Gastrocnemius medialis (tissue), 4 donors: ENCODE measurements around the gene GNG2. TPM values are rescaled to one million over a fixed set of nuclear protein-coding genes. Genes with fewer than 3 reads are reported as not detected.
A peak's percentile ranks its signal among the peaks of the same experiment; 100 is the strongest.

ENCODE experiments used
- ATAC-seq, 2 donors: fragments of 150-250 bp; one replicate each; pipeline ENCODE4 v1.9.1; 2016
- DNase-seq, 2 donors: peaks; one replicate each; pipeline ENCODE4 v3.0.0-alpha.2; 2019
- H3K27ac ChIP-seq, 4 donors: fragments of 200-600 bp; sonication (generic); 1 replicate in 1 of 4; 2 replicates in 3 of 4; pipeline ENCODE4 v1.5.1; 2016 to 2018; ENCODE audit warnings: mild to moderate bottlenecking in 2 of 4, moderate library complexity in 1 of 4
- H3K27me3 ChIP-seq, 3 donors: fragments of 200-600 bp; sonication (generic) in 2 of 3; 1 replicate in 1 of 3; 2 replicates in 2 of 3; pipeline versions ENCODE4 v1.5.1 to v1.6.0; 2016 to 2019; ENCODE audit warnings: mild to moderate bottlenecking in 1 of 3, moderate library complexity in 1 of 3
- H3K36me3 ChIP-seq, 2 donors: fragments of 200-600 bp; sonication (generic) in 1 of 2; one replicate each; pipeline ENCODE4 v1.5.1; 2017 to 2018
- H3K4me1 ChIP-seq, 2 donors: fragments of 200-600 bp; sonication (generic) in 1 of 2; one replicate each; pipeline ENCODE4 v1.5.1; 2016 to 2017; ENCODE audit warnings: mild to moderate bottlenecking in 2 of 2
- H3K4me3 ChIP-seq, 4 donors: fragments of 200-600 bp; sonication (generic) in 3 of 4; 1 replicate in 1 of 4; 2 replicates in 3 of 4; pipeline ENCODE4 v1.5.1; 2016 to 2019; ENCODE audit warnings: mild to moderate bottlenecking in 2 of 4
- H3K9me3 ChIP-seq, 3 donors: fragments of 200-600 bp; sonication (generic) in 2 of 3; 1 replicate in 1 of 3; 2 replicates in 2 of 3; pipeline ENCODE4 v1.5.1; 2016 to 2019
- CTCF ChIP-seq, 5 experiments: fragments of 450-650 bp in 3 of 5; fragments of 200-600 bp in 2 of 5; sonication (generic) in 2 of 5; IDR thresholded peaks in 4 of 5; conservative IDR thresholded peaks in 1 of 5; 1 replicate in 4 of 5; 2 replicates in 1 of 5; pipeline ENCODE4 v1.5.1; 2016 to 2019; ENCODE audit warnings: antibody characterized with exemption in 5 of 5, mild to moderate bottlenecking in 3 of 5, moderate library complexity in 3 of 5
- POLR2A ChIP-seq, 2 donors: fragments of 450-650 bp; IDR thresholded peaks; one replicate each; pipeline ENCODE4 v1.6.1; 2017; ENCODE audit warnings: antibody characterized with exemption in 2 of 2, mild to moderate bottlenecking in 2 of 2, moderate library complexity in 2 of 2
- in situ Hi-C, 4 donors: fragments of 200-750 bp; cut with MboI; loops; one replicate each; pipeline versions ENCODE4 v1.15.0 to v1.8.0; 2017; ENCODE audit warnings: low sequenced_read_pairs in 4 of 4
- intact Hi-C: fragments of 100-400 bp; cut with DNase I; formaldehyde crosslinking; loops from one replicate; pipeline ENCODE4 v1.15.1; 2023; ENCODE audit warnings: low total_unique reads
- total RNA-seq, 4 donors: library from RNA; depleted of rRNA; stranded (reverse); fragments of >200 nt; gene quantifications; one replicate each; pipeline versions ENCODE4 v1.1.0 to v1.2.3, GENCODE V29; 2016

GNG2 gene
- total RNA-seq, 4 donors from 2014 or later: 0.41 to 4.9 (median 2.2) TPM

DNA sequence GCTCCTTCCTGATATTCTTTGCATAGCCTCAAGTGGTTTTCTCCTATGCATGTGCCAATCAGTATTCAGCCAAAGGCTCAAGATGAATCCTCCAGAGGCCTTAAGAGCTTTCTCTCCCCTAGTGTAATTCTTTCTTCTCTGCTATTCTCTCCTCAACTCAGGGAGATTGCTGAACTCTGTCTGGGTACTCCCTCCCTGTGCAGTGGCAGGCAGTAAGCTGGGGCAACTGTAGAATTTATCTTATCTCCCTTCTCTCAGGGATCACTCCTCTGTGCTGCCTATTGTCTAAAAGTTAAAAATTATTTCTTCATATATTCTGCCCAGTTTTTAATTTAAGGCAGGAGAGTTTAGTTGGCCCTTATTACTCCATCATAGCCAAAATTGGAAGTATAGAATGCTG is 100.5 kb downstream of the GNG2 start:
- no peak overlapping the region for H3K27ac ChIP-seq
- no peak for ATAC-seq
- no peak for DNase-seq
- no peaks in the 10 kb centered on the region for H3K9me3 ChIP-seq
- intact Hi-C loops (no loop called here), in situ Hi-C loops (no loop called here)
- H3K4me1 ChIP-seq: peaks cover 0 to 4% of the 10 kb centered on the region in 2 donors
- no peaks in the 10 kb centered on the region for H3K36me3 ChIP-seq
- no peak overlapping the region for H3K4me3 ChIP-seq
- no peaks in the 10 kb centered on the region for H3K27me3 ChIP-seq
- TF ChIP-seq POLR2A (IDR thresholded peaks at IDR 0.05): no peak
- TF ChIP-seq CTCF (IDR thresholded peaks at IDR 0.05 in 4 of 5, conservative IDR thresholded peaks at IDR 0.05 in 1 of 5): no peak

GRCh38 chr14:51962711-51963110 is 102.3 kb downstream of the GNG2 start:
- in situ Hi-C loops (no loop called here), intact Hi-C loops (no loop called here)
- ATAC-seq: no peak

GRCh38 chr14:51963286-51963685 is 102.9 kb downstream of the GNG2 start:
- DNase-seq: no peak
- TF ChIP-seq POLR2A (IDR thresholded peaks at IDR 0.05) (no peak), CTCF (IDR thresholded peaks at IDR 0.05 in 4 of 5, conservative IDR thresholded peaks at IDR 0.05 in 1 of 5) (no peak)
- Histone ChIP-seq H3K4me3 (peak overlapping the region in 2 of 4 donors; percentile 18 to 21), H3K27me3 (no peaks in the 10 kb centered on the region), H3K36me3 (no peaks in the 10 kb centered on the region), H3K9me3 (no peaks in the 10 kb centered on the region), H3K27ac (no peak overlapping the region), H3K4me1 (peaks cover 0 to 4% of the 10 kb centered on the region in 2 donors)
- in situ Hi-C loops: no loop called here
- no peak for ATAC-seq
- intact Hi-C loops: no loop called here

More at GRCh38 chr14:51962711-51963110, 102.3 kb downstream of the GNG2 start:
- Histone ChIP-seq H3K27ac (no peak overlapping the region), H3K9me3 (no peaks in the 10 kb centered on the region), H3K27me3 (no peaks in the 10 kb centered on the region), H3K4me1 (peaks cover 0 to 4% of the 10 kb centered on the region in 2 donors), H3K36me3 (no peaks in the 10 kb centered on the region), H3K4me3 (no peak overlapping the region)
- TF ChIP-seq POLR2A (IDR thresholded peaks at IDR 0.05): no peak
- TF ChIP-seq CTCF (IDR thresholded peaks at IDR 0.05 in 4 of 5, conservative IDR thresholded peaks at IDR 0.05 in 1 of 5): no peak
- DNase-seq: no peak

- Histone ChIP-seq H3K4me1 (peaks cover 0 to 4% of the 10 kb centered on the region in 2 donors), H3K9me3 (no peaks in the 10 kb centered on the region), H3K27ac (no peak overlapping the region), H3K27me3 (no peaks in the 10 kb centered on the region), H3K36me3 (no peaks in the 10 kb centered on the region), H3K4me3 (no peak overlapping the region)
- TF ChIP-seq POLR2A (IDR thresholded peaks at IDR 0.05) (no peak), CTCF (IDR thresholded peaks at IDR 0.05 in 4 of 5, conservative IDR thresholded peaks at IDR 0.05 in 1 of 5) (no peak)
- intact Hi-C loops: no loop called here
- in situ Hi-C loops: no loop called here
- DNase-seq (no peak), ATAC-seq (no peak)
Observed at GRCh38 chr14:51967521-51967920, 107.1 kb downstream of the GNG2 start.
